H1 (cell line): Measurements from ENCODE around the gene GRM1. TPM values are rescaled to one million over a fixed set of nuclear protein-coding genes. Genes with fewer than 3 reads are reported as not detected.

Experiments used
- TAF1 ChIP-seq: IDR thresholded peaks from 2 replicates; pipeline ENCODE4 v1.6.1; 2011; ENCODE audit warnings: mild to moderate bottlenecking, low read depth, low read length
- TBP ChIP-seq: IDR thresholded peaks from 2 replicates; pipeline ENCODE4 v1.6.1; 2011; ENCODE audit warnings: low read depth, low read length, improper control_type of control experiment
- polyA plus RNA-seq, 7 experiments: library from polyadenylated mRNA; depleted of rRNA in 3 of 7; stranded (reverse) in 5 of 7; unstranded in 2 of 7; fragments of >200 nt in 5 of 7; fragments of 200-250 nt in 2 of 7; gene quantifications; 1 replicate in 5 of 7; 2 replicates in 1 of 7; 4 replicates in 1 of 7; pipeline versions ENCODE4 v1.2.1 to v1.2.3, GENCODE V29; 2011 to 2013; ENCODE audit warnings: missing spikeins in 2 of 7, mixed read lengths in 2 of 7
- total RNA-seq: library from RNA; stranded (reverse); fragmentation: NEBNext Ultra II Directional; extraction: Animal tissue kit (Norgen Biotek cat#: 25700); gene quantifications from 2 replicates; pipeline ENCODE4 v1.2.1, GENCODE V29; 2021

GRM1 gene
- total and polyA plus RNA-seq, 2 of the 8 experiments (the other 6 are each of a cell fraction or from before 2014, with no cell fraction given) = 0.15 to 1.3 TPM

DNA sequence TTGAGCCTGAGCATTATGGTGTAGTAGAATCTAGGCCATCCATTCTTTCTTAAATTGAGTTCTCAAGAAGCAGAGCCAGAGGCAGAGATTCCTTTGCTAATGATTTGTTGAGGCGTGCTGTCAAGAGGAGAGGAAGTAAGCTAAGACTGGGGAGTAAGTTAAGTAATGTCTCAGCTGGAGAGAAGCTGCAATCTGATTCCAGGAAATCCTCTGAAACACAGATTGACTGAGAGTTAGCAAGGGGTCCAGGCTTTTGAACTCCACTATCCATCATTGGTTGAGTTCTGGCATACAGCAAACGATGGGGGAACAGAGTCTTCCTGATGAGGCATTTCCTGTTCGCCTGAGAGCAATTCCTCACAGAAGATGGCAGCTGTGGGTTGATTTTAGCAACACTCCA, 307.3 kb downstream of the GRM1 start (continued):
- TF ChIP-seq TBP = no peak
- no peak for TF ChIP-seq TAF1
